Neural cell (in vitro differentiated cells): ENCODE results near the gene PFN2.
A peak's percentile ranks its signal among the peaks of the same experiment; 100 is the strongest.

Experiments
- EZH2 ChIP-seq: fragments of 200-600, 300-800 bp; shearing (Covaris generic), sonication (generic); IDR thresholded peaks from 2 replicates; pipeline ENCODE4 v1.6.1; 2014; ENCODE audit warnings: antibody characterized with exemption, low read length, borderline replicate concordance, mild to moderate bottlenecking; ENCODE audit not compliant: insufficient read depth, poor library complexity, severe bottlenecking
- MXI1 ChIP-seq: fragments of 450-650 bp; conservative IDR thresholded peaks from 2 replicates; pipeline ENCODE4 v1.6.1; 2014; ENCODE audit warnings: antibody characterized with exemption, mild to moderate bottlenecking; ENCODE audit not compliant: poor library complexity, severe bottlenecking
- POLR2AphosphoS5 ChIP-seq: IDR thresholded peaks from 2 replicates; pipeline ENCODE4 v1.6.1; 2012
- SMC3 ChIP-seq: fragments of 450-650 bp; conservative IDR thresholded peaks from 2 replicates; pipeline ENCODE4 v1.6.1; 2014; ENCODE audit warnings: antibody characterized with exemption, mild to moderate bottlenecking, moderate library complexity; ENCODE audit not compliant: poor library complexity
- TF ChIP-seq, protein P1 (sequence below): fragments of 450-650 bp; IDR thresholded peaks from 2 replicates; pipeline ENCODE4 v1.5.1; 2014; ENCODE audit warnings: antibody characterized with exemption, mild to moderate bottlenecking, moderate library complexity; ENCODE audit not compliant: poor library complexity, severe bottlenecking
- TF ChIP-seq, protein P2 (sequence below): IDR thresholded peaks from 2 replicates; pipeline ENCODE4 v1.6.1; 2012; ENCODE audit warnings: borderline replicate concordance

DNA sequence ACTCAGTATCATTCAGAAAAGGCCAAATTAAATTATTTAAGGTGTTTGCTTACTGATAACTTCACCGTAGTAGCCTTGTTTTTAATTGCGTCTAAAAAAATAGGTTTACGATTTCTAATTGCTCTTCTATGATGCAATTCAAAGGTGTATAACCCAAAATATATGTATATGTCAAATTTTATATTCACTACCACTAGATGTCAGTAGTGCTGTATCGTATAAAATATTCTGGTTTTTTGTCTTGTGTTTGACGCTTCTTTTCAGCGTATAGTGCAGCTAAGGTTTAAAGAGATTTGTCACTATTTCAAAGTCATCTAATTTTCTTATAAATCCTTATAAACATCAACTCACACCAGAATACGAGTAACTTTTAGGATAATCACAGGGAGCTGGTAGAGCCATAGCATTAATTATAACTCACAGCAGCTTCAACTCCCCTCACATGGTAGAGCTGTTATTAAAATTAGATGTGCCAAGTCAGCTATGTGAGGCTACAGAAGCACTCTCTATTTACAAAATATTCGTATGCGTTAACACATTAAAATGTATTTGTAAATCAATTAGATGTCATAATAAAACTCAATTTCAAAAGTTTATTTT, 3.5 kb downstream of the PFN2 start:
- TF ChIP-seq, protein P1, sequence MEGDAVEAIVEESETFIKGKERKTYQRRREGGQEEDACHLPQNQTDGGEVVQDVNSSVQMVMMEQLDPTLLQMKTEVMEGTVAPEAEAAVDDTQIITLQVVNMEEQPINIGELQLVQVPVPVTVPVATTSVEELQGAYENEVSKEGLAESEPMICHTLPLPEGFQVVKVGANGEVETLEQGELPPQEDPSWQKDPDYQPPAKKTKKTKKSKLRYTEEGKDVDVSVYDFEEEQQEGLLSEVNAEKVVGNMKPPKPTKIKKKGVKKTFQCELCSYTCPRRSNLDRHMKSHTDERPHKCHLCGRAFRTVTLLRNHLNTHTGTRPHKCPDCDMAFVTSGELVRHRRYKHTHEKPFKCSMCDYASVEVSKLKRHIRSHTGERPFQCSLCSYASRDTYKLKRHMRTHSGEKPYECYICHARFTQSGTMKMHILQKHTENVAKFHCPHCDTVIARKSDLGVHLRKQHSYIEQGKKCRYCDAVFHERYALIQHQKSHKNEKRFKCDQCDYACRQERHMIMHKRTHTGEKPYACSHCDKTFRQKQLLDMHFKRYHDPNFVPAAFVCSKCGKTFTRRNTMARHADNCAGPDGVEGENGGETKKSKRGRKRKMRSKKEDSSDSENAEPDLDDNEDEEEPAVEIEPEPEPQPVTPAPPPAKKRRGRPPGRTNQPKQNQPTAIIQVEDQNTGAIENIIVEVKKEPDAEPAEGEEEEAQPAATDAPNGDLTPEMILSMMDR: peak; percentile 82
- TF ChIP-seq EZH2 (no peak), POLR2AphosphoS5 (no peak), MXI1 (no peak), SMC3 (peak; percentile 80)
- TF ChIP-seq, protein P2, sequence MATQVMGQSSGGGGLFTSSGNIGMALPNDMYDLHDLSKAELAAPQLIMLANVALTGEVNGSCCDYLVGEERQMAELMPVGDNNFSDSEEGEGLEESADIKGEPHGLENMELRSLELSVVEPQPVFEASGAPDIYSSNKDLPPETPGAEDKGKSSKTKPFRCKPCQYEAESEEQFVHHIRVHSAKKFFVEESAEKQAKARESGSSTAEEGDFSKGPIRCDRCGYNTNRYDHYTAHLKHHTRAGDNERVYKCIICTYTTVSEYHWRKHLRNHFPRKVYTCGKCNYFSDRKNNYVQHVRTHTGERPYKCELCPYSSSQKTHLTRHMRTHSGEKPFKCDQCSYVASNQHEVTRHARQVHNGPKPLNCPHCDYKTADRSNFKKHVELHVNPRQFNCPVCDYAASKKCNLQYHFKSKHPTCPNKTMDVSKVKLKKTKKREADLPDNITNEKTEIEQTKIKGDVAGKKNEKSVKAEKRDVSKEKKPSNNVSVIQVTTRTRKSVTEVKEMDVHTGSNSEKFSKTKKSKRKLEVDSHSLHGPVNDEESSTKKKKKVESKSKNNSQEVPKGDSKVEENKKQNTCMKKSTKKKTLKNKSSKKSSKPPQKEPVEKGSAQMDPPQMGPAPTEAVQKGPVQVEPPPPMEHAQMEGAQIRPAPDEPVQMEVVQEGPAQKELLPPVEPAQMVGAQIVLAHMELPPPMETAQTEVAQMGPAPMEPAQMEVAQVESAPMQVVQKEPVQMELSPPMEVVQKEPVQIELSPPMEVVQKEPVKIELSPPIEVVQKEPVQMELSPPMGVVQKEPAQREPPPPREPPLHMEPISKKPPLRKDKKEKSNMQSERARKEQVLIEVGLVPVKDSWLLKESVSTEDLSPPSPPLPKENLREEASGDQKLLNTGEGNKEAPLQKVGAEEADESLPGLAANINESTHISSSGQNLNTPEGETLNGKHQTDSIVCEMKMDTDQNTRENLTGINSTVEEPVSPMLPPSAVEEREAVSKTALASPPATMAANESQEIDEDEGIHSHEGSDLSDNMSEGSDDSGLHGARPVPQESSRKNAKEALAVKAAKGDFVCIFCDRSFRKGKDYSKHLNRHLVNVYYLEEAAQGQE: no peak
